Measurements from ENCODE around the gene ISL2.

GRCh38 chr15:76321171-76321570 lies 15.4 kb upstream of the ISL2 start:
- TF ChIP-seq CTCF (IDR thresholded peaks at IDR 0.05; ENCODE audit: low read depth, low read length) = no peak
- TF ChIP-seq EZH2phosphoT487 (IDR thresholded peaks at IDR 0.05; ENCODE audit: low read depth) = no peak

Data from OCI-LY3 (cell line).